Measurements from ENCODE around the gene KLHL28. TPM values are rescaled to one million over a fixed set of nuclear protein-coding genes. Genes with fewer than 3 reads are reported as not detected.
A peak's percentile ranks its signal among the peaks of the same experiment; 100 is the strongest.

KLHL28 gene
- total RNA-seq, 1 donor from 2014 or later = 14.3 TPM

DNA sequence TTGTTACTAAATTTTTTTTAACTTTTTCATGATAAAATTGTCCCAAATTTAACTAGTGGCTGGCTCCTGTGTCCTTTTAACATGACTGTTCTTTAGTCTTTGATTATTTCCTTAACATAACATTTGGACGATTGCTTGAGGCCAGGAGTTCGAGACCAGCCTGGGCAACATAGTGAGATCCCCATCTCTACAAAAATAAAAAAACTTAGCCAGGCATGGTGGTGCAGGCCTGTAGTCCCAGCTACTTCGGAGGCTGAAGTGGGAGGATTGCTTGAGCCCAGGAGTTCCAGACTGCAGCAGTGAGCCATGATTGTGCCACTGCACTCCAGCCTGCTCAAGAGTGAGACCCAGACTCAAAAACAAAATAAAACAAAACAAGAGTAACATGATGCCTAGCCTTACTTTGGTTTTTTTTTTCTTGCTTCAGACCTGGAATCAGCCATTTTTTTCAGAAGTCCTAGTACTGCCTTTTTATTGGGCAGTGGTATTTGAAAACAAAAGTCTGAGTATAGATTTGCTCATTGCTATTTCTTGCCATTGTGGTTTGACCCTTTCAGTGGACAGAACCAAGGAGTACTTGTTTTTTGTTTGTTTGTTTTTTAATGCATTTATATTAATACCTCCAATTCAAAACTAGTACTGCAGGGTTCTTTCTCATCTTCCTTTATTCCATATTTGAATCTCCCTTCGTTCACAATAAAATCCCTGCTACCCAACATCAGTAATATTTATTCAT is 5.0 kb upstream of the KLHL28 start:
- Mint-ChIP-seq H3K36me3 (ENCODE audit: low read depth, unreplicated experiment) (peaks cover 23% of the 10 kb centered on the region), H3K27me3 (ENCODE audit: unreplicated experiment) (peaks cover 8% of the 10 kb centered on the region), H3K4me3 (ENCODE audit: unreplicated experiment) (peak overlapping the region; percentile 28), H3K27ac (ENCODE audit: unreplicated experiment) (no peak overlapping the region), H3K9me3 (ENCODE audit: unreplicated experiment) (no peaks in the 10 kb centered on the region), H3K4me1 (ENCODE audit: unreplicated experiment) (peaks cover 40% of the 10 kb centered on the region)
- TF ChIP-seq, protein P1, sequence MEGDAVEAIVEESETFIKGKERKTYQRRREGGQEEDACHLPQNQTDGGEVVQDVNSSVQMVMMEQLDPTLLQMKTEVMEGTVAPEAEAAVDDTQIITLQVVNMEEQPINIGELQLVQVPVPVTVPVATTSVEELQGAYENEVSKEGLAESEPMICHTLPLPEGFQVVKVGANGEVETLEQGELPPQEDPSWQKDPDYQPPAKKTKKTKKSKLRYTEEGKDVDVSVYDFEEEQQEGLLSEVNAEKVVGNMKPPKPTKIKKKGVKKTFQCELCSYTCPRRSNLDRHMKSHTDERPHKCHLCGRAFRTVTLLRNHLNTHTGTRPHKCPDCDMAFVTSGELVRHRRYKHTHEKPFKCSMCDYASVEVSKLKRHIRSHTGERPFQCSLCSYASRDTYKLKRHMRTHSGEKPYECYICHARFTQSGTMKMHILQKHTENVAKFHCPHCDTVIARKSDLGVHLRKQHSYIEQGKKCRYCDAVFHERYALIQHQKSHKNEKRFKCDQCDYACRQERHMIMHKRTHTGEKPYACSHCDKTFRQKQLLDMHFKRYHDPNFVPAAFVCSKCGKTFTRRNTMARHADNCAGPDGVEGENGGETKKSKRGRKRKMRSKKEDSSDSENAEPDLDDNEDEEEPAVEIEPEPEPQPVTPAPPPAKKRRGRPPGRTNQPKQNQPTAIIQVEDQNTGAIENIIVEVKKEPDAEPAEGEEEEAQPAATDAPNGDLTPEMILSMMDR (IDR thresholded peaks at IDR 0.05; ENCODE audit: unreplicated experiment) = no peak
- no peak for DNase-seq (ENCODE audit: low spot score)

DNA sequence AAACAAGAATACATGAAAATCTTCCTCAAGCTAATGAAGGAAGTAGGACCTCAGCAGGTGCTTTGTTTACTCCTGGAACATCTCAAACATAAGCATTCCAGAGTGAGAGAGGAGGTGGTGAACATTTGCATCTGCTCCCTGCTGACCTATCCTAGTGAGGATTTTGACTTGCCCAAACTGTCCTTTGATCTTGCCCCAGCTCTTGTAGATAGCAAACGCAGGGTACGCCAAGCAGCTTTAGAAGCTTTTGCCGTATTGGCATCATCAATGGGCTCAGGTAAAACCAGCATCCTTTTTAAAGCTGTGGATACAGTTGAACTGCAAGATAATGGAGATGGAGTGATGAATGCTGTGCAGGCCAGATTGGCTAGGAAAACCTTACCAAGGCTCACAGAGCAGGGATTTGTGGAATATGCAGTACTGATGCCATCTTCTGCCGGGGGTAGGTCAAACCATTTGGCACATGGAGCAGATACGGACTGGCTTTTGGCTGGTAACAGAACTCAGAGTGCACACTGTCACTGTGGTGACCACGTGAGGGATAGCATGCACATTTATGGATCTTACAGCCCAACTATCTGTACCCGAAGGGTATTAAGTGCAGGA is 2.1 kb upstream of the KLHL28 start:
- peak overlapping the region; percentile 49 for H3K27ac Mint-ChIP-seq (ENCODE audit: unreplicated experiment)
- peaks cover 8% of the 10 kb centered on the region for H3K27me3 Mint-ChIP-seq (ENCODE audit: unreplicated experiment)
- H3K4me1 Mint-ChIP-seq (ENCODE audit: unreplicated experiment) = peaks cover 42% of the 10 kb centered on the region
- H3K36me3 Mint-ChIP-seq (ENCODE audit: low read depth, unreplicated experiment) = peaks cover 14% of the 10 kb centered on the region
- H3K9me3 Mint-ChIP-seq (ENCODE audit: unreplicated experiment) = no peaks in the 10 kb centered on the region
- no peak for DNase-seq (ENCODE audit: low spot score)
- TF ChIP-seq, protein P1 (IDR thresholded peaks at IDR 0.05; ENCODE audit: unreplicated experiment) = no peak
- H3K4me3 Mint-ChIP-seq (ENCODE audit: unreplicated experiment) = no peak overlapping the region

DNA sequence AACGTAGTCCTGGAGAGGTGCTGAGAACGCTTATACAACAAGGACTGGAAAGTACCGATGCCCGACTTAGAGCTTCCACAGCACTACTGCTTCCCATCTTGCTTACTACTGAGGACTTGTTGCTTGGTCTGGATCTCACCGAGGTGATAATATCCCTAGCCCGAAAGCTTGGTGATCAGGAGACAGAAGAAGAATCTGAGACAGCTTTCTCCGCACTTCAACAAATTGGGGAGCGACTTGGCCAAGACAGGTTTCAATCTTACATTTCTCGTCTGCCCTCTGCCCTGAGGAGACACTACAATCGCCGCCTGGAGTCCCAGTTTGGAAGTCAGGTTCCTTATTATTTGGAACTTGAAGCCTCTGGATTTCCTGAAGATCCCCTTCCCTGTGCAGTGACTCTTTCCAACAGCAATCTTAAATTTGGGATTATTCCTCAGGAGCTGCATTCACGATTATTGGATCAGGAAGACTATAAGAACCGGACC is 1.3 kb upstream of the KLHL28 start:
- H3K4me1 Mint-ChIP-seq (ENCODE audit: unreplicated experiment) = peaks cover 38% of the 10 kb centered on the region
- no peak for DNase-seq (ENCODE audit: low spot score)
- no peak overlapping the region for H3K27ac Mint-ChIP-seq (ENCODE audit: unreplicated experiment)
- TF ChIP-seq, protein P1 (IDR thresholded peaks at IDR 0.05; ENCODE audit: unreplicated experiment) = no peak
- peaks cover 8% of the 10 kb centered on the region for H3K27me3 Mint-ChIP-seq (ENCODE audit: unreplicated experiment)
- peaks cover 10% of the 10 kb centered on the region for H3K36me3 Mint-ChIP-seq (ENCODE audit: low read depth, unreplicated experiment)
- H3K4me3 Mint-ChIP-seq (ENCODE audit: unreplicated experiment) = no peak overlapping the region
- H3K9me3 Mint-ChIP-seq (ENCODE audit: unreplicated experiment) = no peaks in the 10 kb centered on the region

DNA sequence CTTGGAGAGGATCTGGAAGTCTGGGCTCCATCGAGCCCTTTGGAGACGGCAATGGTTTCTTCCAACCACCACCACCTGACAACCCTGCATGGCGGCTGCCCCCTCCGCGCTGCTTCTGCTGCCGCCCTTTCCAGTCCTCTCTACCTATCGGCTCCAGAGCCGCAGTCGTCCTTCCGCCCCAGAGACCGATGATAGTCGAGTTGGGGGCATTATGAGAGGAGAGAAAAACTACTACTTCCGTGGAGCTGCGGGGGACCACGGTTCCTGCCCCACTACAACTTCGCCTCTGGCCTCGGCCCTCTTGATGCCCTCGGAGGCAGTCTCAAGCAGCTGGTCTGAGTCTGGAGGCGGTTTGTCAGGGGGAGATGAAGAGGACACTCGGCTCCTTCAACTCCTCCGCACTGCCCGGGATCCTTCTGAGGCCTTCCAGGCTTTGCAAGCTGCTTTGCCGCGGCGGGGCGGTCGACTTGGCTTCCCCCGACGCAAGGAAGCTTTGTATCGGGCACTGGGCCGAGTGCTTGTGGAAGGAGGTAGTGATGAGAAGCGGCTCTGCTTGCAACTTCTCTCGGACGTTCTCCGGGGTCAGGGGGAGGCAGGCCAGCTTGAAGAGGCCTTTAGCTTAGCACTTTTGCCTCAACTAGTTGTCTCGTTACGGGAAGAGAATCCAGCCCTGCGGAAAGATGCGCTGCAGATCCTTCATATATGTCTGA is 742 bp upstream of the KLHL28 start:
- H3K4me1 Mint-ChIP-seq (ENCODE audit: unreplicated experiment) = peaks cover 37% of the 10 kb centered on the region
- peaks cover 8% of the 10 kb centered on the region for H3K27me3 Mint-ChIP-seq (ENCODE audit: unreplicated experiment)
- H3K36me3 Mint-ChIP-seq (ENCODE audit: low read depth, unreplicated experiment) = peaks cover 10% of the 10 kb centered on the region

More for the DNA sequence above, 742 bp upstream of the KLHL28 start:
- DNase-seq (ENCODE audit: low spot score) = peak; percentile 47
- TF ChIP-seq, protein P1 (IDR thresholded peaks at IDR 0.05; ENCODE audit: unreplicated experiment) = no peak
- H3K27ac Mint-ChIP-seq (ENCODE audit: unreplicated experiment) = no peak overlapping the region
- no peaks in the 10 kb centered on the region for H3K9me3 Mint-ChIP-seq (ENCODE audit: unreplicated experiment)
- H3K4me3 Mint-ChIP-seq (ENCODE audit: unreplicated experiment) = no peak overlapping the region
